WERI-Rb-1 (cell line): ENCODE results near the gene ZFHX3.

Experiments
- DNase-seq: peaks from one replicate; pipeline ENCODE4 v3.0.0-alpha.2; 2020
- H3K27ac ChIP-seq: fragments of 250-450 bp; sonication (Bioruptor Pico); 2 replicates; pipeline ENCODE4 v1.5.1; 2020; ENCODE audit warnings: mild to moderate bottlenecking, moderate library complexity
- H3K27me3 ChIP-seq: fragments of 250-450 bp; sonication (Bioruptor Pico); 2 replicates; pipeline ENCODE4 v1.5.1; 2021; ENCODE audit warnings: mild to moderate bottlenecking, low read depth, moderate library complexity; ENCODE audit not compliant: insufficient read depth, severe bottlenecking
- H3K36me3 ChIP-seq: fragments of 250-450 bp; sonication (Bioruptor Pico); 2 replicates; pipeline ENCODE4 v1.5.1; 2020; ENCODE audit warnings: mild to moderate bottlenecking, moderate library complexity
- H3K4me3 ChIP-seq: 2 replicates; pipeline ENCODE4 v1.5.1; 2011; ENCODE audit warnings: low read depth, mild to moderate bottlenecking, control low read depth, low read length
- H3K9me3 ChIP-seq: fragments of 250-450 bp; sonication (Bioruptor Pico); 2 replicates; pipeline ENCODE4 v1.5.1; 2021; ENCODE audit warnings: mild to moderate bottlenecking, moderate library complexity; ENCODE audit not compliant: severe bottlenecking
- TF ChIP-seq, protein P1 (sequence below): IDR thresholded peaks from 2 replicates; pipeline ENCODE4 v1.5.1; 2011; ENCODE audit warnings: low read depth, mild to moderate bottlenecking, control low read depth, inconsistent platforms, low read length

ZFHX3 gene

DNA sequence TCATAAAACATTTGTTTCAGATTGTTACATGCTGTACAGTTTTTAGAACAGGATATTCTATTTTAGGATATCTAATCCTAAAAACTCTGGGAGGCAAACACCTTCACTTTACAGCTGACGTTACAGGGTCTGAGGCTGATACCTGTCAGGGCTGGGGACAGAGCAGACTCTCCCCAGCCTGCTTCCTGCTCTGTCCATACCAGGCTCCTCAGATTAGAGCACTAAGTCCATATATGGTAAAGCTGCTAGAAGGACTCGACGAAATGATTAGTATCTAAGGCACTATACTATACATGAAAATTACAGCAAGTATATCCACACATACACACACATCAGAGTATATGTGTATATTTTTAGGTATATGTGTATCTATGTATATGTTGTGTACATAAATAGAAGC is 125.2 kb downstream of the ZFHX3 start:
- DNase-seq, result no peak
- no peaks in the 10 kb centered on the region for H3K27me3 ChIP-seq
- H3K4me3 ChIP-seq, result no peak overlapping the region
- H3K36me3 ChIP-seq, result no peaks in the 10 kb centered on the region
- TF ChIP-seq, protein P1, sequence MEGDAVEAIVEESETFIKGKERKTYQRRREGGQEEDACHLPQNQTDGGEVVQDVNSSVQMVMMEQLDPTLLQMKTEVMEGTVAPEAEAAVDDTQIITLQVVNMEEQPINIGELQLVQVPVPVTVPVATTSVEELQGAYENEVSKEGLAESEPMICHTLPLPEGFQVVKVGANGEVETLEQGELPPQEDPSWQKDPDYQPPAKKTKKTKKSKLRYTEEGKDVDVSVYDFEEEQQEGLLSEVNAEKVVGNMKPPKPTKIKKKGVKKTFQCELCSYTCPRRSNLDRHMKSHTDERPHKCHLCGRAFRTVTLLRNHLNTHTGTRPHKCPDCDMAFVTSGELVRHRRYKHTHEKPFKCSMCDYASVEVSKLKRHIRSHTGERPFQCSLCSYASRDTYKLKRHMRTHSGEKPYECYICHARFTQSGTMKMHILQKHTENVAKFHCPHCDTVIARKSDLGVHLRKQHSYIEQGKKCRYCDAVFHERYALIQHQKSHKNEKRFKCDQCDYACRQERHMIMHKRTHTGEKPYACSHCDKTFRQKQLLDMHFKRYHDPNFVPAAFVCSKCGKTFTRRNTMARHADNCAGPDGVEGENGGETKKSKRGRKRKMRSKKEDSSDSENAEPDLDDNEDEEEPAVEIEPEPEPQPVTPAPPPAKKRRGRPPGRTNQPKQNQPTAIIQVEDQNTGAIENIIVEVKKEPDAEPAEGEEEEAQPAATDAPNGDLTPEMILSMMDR, result no peak
- H3K27ac ChIP-seq, result no peak overlapping the region
- H3K9me3 ChIP-seq, result no peaks in the 10 kb centered on the region

DNA sequence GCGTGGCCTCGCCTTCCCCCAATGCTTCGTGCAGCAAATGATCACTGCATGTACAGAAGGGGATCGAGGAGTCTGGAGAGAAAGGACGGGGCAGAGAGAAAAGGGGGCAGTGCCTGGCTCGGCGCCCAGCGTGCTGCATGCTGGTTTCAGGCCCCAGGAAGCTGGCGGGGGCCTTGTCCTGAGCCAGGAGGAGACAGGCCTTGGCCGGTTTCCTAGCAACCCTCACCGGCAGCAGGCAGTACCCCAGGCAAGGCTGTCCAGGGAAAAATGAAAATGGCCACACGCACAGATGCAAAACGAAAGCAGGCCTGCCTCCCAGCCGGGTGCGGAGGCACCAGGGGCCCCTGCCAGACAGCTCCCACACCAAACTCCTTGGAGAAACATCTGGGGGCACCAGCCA is 126.3 kb downstream of the ZFHX3 start:
- no peak overlapping the region for H3K27ac ChIP-seq
- H3K27me3 ChIP-seq, result no peaks in the 10 kb centered on the region
- TF ChIP-seq, protein P1, result no peak
- H3K4me3 ChIP-seq, result no peak overlapping the region
- DNase-seq, result no peak
- no peaks in the 10 kb centered on the region for H3K36me3 ChIP-seq
- H3K9me3 ChIP-seq, result no peaks in the 10 kb centered on the region

GRCh38 chr16:72921106-72921505 is 126.8 kb downstream of the ZFHX3 start:
- TF ChIP-seq, protein P1, result no peak
- H3K9me3 ChIP-seq, result no peaks in the 10 kb centered on the region
- no peaks in the 10 kb centered on the region for H3K36me3 ChIP-seq
- no peaks in the 10 kb centered on the region for H3K27me3 ChIP-seq
- H3K27ac ChIP-seq, result no peak overlapping the region
- no peak for DNase-seq
- H3K4me3 ChIP-seq, result no peak overlapping the region

DNA sequence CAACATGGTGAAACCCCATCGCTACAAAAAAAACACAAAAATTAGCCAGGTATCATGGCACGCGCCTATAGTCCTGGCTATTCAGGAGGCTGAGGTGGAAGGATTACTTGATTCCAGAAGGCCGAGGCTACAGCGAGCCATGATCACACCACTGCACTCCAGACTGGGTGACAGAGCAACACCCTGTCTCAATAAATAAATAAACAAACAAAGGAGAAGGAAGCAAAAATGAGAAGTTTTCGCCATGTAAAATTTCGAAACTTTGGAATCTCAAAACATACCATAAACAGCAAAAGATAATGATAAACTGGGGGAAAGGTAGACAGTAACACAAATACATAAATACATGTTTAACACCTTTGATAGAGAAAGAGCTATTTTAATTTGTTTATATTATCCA is 130.9 kb downstream of the ZFHX3 start:
- no peak overlapping the region for H3K4me3 ChIP-seq
- DNase-seq, result no peak
- no peak overlapping the region for H3K27ac ChIP-seq
- no peaks in the 10 kb centered on the region for H3K36me3 ChIP-seq
- TF ChIP-seq, protein P1, result no peak
- no peaks in the 10 kb centered on the region for H3K9me3 ChIP-seq
- H3K27me3 ChIP-seq, result no peaks in the 10 kb centered on the region

DNA sequence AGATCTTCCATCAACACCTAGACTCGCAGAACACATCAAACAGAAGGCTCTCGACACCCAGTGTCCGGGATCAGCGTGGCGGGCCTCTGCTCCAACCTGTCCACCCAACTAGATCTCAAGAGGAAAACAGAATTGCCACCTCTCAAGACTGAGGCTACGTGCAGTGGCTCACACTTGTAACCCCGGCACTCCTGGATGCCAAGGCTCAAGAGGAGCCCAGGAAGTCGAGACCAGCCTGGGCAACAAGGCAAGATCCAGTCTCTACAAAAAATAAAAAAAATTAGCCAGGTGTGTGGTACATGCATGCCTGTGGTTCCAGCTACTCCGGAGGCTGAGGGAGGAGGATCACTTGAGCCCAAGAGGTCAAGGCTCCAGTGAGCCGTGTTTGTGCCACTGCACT is 132.6 kb downstream of the ZFHX3 start:
- Histone ChIP-seq H3K36me3 (no peaks in the 10 kb centered on the region), H3K27ac (no peak overlapping the region), H3K9me3 (no peaks in the 10 kb centered on the region), H3K27me3 (no peaks in the 10 kb centered on the region), H3K4me3 (no peak overlapping the region)
- TF ChIP-seq, protein P1, result no peak
- no peak for DNase-seq

GRCh38 chr16:72913551-72913950 is 134.4 kb downstream of the ZFHX3 start:
- Histone ChIP-seq H3K36me3 (no peaks in the 10 kb centered on the region), H3K9me3 (no peaks in the 10 kb centered on the region), H3K27ac (no peak overlapping the region), H3K4me3 (no peak overlapping the region), H3K27me3 (no peaks in the 10 kb centered on the region)
- TF ChIP-seq, protein P1, result no peak
- no peak for DNase-seq
